ENCODE data around the gene ZIC4.
A peak's percentile ranks its signal among the peaks of the same experiment; 100 is the strongest.

ZIC4 gene

DNA sequence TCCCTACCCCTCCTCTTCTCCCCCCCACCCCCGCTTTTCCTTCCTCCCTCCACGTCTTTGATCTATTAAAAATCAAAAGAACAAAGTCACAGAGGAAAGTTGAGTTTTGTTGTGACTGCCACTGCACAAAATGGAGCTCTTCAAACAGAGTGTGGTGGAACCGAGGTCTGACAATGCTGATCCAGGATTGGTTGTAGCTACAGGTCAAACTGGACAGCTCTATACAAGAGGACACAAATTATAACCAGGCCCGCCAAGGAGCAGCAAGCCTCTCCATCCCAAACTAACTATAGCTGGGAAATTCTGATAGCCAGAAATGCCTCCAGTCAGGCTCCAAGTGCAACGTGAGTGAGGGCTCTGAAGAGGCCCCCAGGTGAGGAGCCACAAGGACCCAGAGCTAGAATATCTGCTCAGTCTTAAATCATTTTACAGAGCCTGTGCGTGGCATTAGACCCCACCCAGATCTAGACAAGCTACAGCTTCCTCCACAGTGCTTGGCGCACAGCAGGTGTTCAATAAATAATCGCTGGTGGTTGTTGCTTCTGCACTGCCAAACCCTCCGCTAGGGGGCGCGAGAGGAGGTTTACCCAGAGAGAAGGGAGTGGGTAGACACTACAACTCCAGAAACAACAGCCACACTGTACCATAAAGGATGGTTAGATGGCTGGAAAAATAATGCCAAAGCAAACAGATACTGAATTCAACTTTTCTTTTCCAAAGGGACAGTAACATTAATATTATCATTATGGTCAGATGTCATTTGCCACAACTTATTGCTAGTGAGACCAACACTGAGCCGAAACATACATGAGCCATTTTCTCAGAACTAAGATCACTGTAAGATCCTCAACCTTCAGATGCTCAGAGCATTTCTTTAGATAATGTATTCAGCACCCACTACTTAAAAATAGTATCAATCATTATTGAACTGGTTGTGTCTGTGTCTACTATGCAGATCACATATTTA lies 44.6 kb downstream of the ZIC4 start:
- no peak overlapping the region for H3K4ac ChIP-seq (ENCODE audit: low read depth, low read length)
- DNase-seq: peak; percentile 82
- H4K8ac ChIP-seq (ENCODE audit: low read depth, low read length): no peak overlapping the region
- H3K4me1 ChIP-seq (ENCODE audit: control insufficient read depth, low read depth, low read length): no peaks in the 10 kb centered on the region
- H3K18ac ChIP-seq (ENCODE audit: low read length): no peak overlapping the region
- H3K27me3 ChIP-seq (ENCODE audit: insufficient read depth, low read length, poor library complexity): peaks cover 59% of the 10 kb centered on the region
- no peak overlapping the region for H3K9ac ChIP-seq (ENCODE audit: low read length)
- H3K23ac ChIP-seq (ENCODE audit: low read length): no peak overlapping the region
- H2AK5ac ChIP-seq (ENCODE audit: low read length): no peak overlapping the region
- H3K4me2 ChIP-seq (ENCODE audit: low read length): no peak overlapping the region
- no peaks in the 10 kb centered on the region for H3K36me3 ChIP-seq (ENCODE audit: control insufficient read depth, insufficient read depth, low read length)
- H3K56ac ChIP-seq (ENCODE audit: low read length): no peak overlapping the region
- no CpG with 5 or more reads among the region's 12 CpGs for WGBS (ENCODE audit: extremely low coverage, insufficient coverage, low lambda C conversion rate)
- no peaks in the 10 kb centered on the region for H3K79me2 ChIP-seq (ENCODE audit: control insufficient read depth, insufficient read depth, low read length)
- H3K4me3 ChIP-seq (ENCODE audit: low read length): no peak overlapping the region
- H3K79me1 ChIP-seq (ENCODE audit: low read length): no peaks in the 10 kb centered on the region
- H2BK15ac ChIP-seq (replicated peaks; ENCODE audit: low read depth): no peak overlapping the region
- H3K27ac ChIP-seq (ENCODE audit: low read depth, low read length): no peak overlapping the region
- no peak overlapping the region for H2BK5ac ChIP-seq (ENCODE audit: low read length)
- H2BK120ac ChIP-seq (ENCODE audit: low read depth, low read length): no peak overlapping the region
- H4K5ac ChIP-seq (ENCODE audit: low read length): no peak overlapping the region

DNA sequence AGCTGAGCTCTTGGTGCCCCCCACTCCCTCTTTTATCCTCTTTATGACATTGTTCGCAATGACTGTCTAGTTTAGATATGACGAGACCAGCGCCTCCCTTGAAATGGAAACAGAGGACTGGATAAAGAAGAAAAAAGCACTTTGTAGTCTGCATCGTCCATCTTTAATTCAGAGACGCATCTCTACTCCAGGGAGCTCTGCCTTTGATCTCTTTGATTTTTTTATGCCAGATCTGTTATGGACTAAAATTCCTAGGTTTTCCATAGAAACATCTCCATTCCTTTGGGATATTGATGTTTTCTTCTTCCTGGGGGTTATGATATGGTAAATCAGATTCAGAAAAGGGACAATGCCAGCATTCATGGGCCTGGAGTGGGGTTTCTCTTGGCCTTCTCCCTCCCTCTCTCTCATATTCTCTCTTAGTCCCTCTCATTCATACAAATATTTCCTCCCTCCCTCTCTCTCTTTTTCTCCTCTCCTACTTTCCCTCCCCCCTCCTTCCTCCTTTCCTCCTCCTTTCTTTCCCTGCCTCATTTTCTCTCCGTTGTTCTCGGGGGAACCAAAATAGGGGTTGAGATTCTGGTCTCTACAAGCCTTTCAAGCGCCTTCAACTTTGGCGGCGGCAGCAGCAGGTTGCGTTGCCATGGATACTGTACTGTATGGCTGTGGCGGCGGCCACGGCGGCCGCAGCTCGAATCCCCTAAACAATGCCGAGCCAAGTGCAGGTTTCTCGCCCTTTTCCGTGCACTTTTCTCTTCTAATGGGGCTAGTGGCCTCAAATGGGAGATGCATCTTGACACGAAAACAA lies 45.5 kb downstream of the ZIC4 start:
- Histone ChIP-seq H2BK5ac (ENCODE audit: low read length) (no peak overlapping the region), H3K79me1 (ENCODE audit: low read length) (no peaks in the 10 kb centered on the region), H3K9ac (ENCODE audit: low read length) (no peak overlapping the region), H2AK5ac (ENCODE audit: low read length) (no peak overlapping the region), H3K36me3 (ENCODE audit: control insufficient read depth, insufficient read depth, low read length) (no peaks in the 10 kb centered on the region), H3K23ac (ENCODE audit: low read length) (no peak overlapping the region), H3K4me1 (ENCODE audit: control insufficient read depth, low read depth, low read length) (no peaks in the 10 kb centered on the region), H3K56ac (ENCODE audit: low read length) (no peak overlapping the region), H3K27ac (ENCODE audit: low read depth, low read length) (no peak overlapping the region), H3K4me2 (ENCODE audit: low read length) (no peak overlapping the region), H3K79me2 (ENCODE audit: control insufficient read depth, insufficient read depth, low read length) (no peaks in the 10 kb centered on the region), H3K4me3 (ENCODE audit: low read length) (no peak overlapping the region), H4K8ac (ENCODE audit: low read depth, low read length) (no peak overlapping the region), H3K27me3 (ENCODE audit: insufficient read depth, low read length, poor library complexity) (peaks cover 68% of the 10 kb centered on the region), H3K18ac (ENCODE audit: low read length) (no peak overlapping the region), H3K4ac (ENCODE audit: low read depth, low read length) (no peak overlapping the region), H2BK120ac (ENCODE audit: low read depth, low read length) (no peak overlapping the region), H2BK15ac (replicated peaks; ENCODE audit: low read depth) (no peak overlapping the region), H4K5ac (ENCODE audit: low read length) (no peak overlapping the region)
- no CpG with 5 or more reads among the region's 21 CpGs for WGBS (ENCODE audit: extremely low coverage, insufficient coverage, low lambda C conversion rate)
- no peak for DNase-seq

GRCh38 chr3:147360051-147360439 lies 46.3 kb downstream of the ZIC4 start:
- DNase-seq: no peak
- Histone ChIP-seq H2AK5ac (ENCODE audit: low read length) (no peak overlapping the region), H3K27ac (ENCODE audit: low read depth, low read length) (no peak overlapping the region), H2BK120ac (ENCODE audit: low read depth, low read length) (no peak overlapping the region), H3K4me3 (ENCODE audit: low read length) (no peak overlapping the region), H3K4ac (ENCODE audit: low read depth, low read length) (no peak overlapping the region), H4K8ac (ENCODE audit: low read depth, low read length) (no peak overlapping the region), H2BK5ac (ENCODE audit: low read length) (no peak overlapping the region), H3K36me3 (ENCODE audit: control insufficient read depth, insufficient read depth, low read length) (no peaks in the 10 kb centered on the region), H3K79me2 (ENCODE audit: control insufficient read depth, insufficient read depth, low read length) (no peaks in the 10 kb centered on the region), H3K79me1 (ENCODE audit: low read length) (no peaks in the 10 kb centered on the region), H3K4me2 (ENCODE audit: low read length) (no peak overlapping the region), H3K27me3 (ENCODE audit: insufficient read depth, low read length, poor library complexity) (peaks cover 71% of the 10 kb centered on the region), H3K9ac (ENCODE audit: low read length) (no peak overlapping the region), H4K5ac (ENCODE audit: low read length) (no peak overlapping the region), H2BK15ac (replicated peaks; ENCODE audit: low read depth) (no peak overlapping the region), H3K23ac (ENCODE audit: low read length) (no peak overlapping the region), H3K18ac (ENCODE audit: low read length) (no peak overlapping the region), H3K56ac (ENCODE audit: low read length) (no peak overlapping the region), H3K4me1 (ENCODE audit: control insufficient read depth, low read depth, low read length) (no peaks in the 10 kb centered on the region)
- WGBS (ENCODE audit: extremely low coverage, insufficient coverage, low lambda C conversion rate): no CpG with 5 or more reads among the region's 5 CpGs

- H3K4me1 ChIP-seq (ENCODE audit: control insufficient read depth, low read depth, low read length): no peaks in the 10 kb centered on the region
- H4K5ac ChIP-seq (ENCODE audit: low read length): no peak overlapping the region
- no peaks in the 10 kb centered on the region for H3K79me2 ChIP-seq (ENCODE audit: control insufficient read depth, insufficient read depth, low read length)
- H3K18ac ChIP-seq (ENCODE audit: low read length): no peak overlapping the region
- H2AK5ac ChIP-seq (ENCODE audit: low read length): no peak overlapping the region
- H3K4me2 ChIP-seq (ENCODE audit: low read length): no peak overlapping the region
- H2BK120ac ChIP-seq (ENCODE audit: low read depth, low read length): no peak overlapping the region
- no peak overlapping the region for H3K9ac ChIP-seq (ENCODE audit: low read length)
- H2BK15ac ChIP-seq (replicated peaks; ENCODE audit: low read depth): no peak overlapping the region
- H3K27ac ChIP-seq (ENCODE audit: low read depth, low read length): no peak overlapping the region
- H3K4ac ChIP-seq (ENCODE audit: low read depth, low read length): no peak overlapping the region
- no peaks in the 10 kb centered on the region for H3K36me3 ChIP-seq (ENCODE audit: control insufficient read depth, insufficient read depth, low read length)
- H3K27me3 ChIP-seq (ENCODE audit: insufficient read depth, low read length, poor library complexity): peaks cover 70% of the 10 kb centered on the region
- DNase-seq: no peak
- no peaks in the 10 kb centered on the region for H3K79me1 ChIP-seq (ENCODE audit: low read length)
- no peak overlapping the region for H3K56ac ChIP-seq (ENCODE audit: low read length)
- no peak overlapping the region for H3K4me3 ChIP-seq (ENCODE audit: low read length)
- no peak overlapping the region for H2BK5ac ChIP-seq (ENCODE audit: low read length)
- no CpG with 5 or more reads among the region's 45 CpGs for WGBS (ENCODE audit: extremely low coverage, insufficient coverage, low lambda C conversion rate)
- H4K8ac ChIP-seq (ENCODE audit: low read depth, low read length): no peak overlapping the region
- H3K23ac ChIP-seq (ENCODE audit: low read length): no peak overlapping the region
Measured at GRCh38 chr3:147359177-147360050, 46.9 kb downstream of the ZIC4 start.

- H3K79me2 ChIP-seq (ENCODE audit: control insufficient read depth, insufficient read depth, low read length): no peaks in the 10 kb centered on the region
- H3K79me1 ChIP-seq (ENCODE audit: low read length): no peaks in the 10 kb centered on the region
- no peak overlapping the region for H3K4me3 ChIP-seq (ENCODE audit: low read length)
- H2BK5ac ChIP-seq (ENCODE audit: low read length): no peak overlapping the region
- peak overlapping the region; percentile 7 for H3K23ac ChIP-seq (ENCODE audit: low read length)
- DNase-seq: no peak
- no peak overlapping the region for H3K9ac ChIP-seq (ENCODE audit: low read length)
- H3K36me3 ChIP-seq (ENCODE audit: control insufficient read depth, insufficient read depth, low read length): no peaks in the 10 kb centered on the region
- WGBS (ENCODE audit: extremely low coverage, insufficient coverage, low lambda C conversion rate): no CpG with 5 or more reads among the region's 9 CpGs
- H2BK15ac ChIP-seq (replicated peaks; ENCODE audit: low read depth): no peak overlapping the region
- no peak overlapping the region for H2BK120ac ChIP-seq (ENCODE audit: low read depth, low read length)
- H2AK5ac ChIP-seq (ENCODE audit: low read length): no peak overlapping the region
- no peak overlapping the region for H4K5ac ChIP-seq (ENCODE audit: low read length)
- H3K27me3 ChIP-seq (ENCODE audit: insufficient read depth, low read length, poor library complexity): peaks cover 70% of the 10 kb centered on the region
- H3K4me1 ChIP-seq (ENCODE audit: control insufficient read depth, low read depth, low read length): no peaks in the 10 kb centered on the region
- H3K27ac ChIP-seq (ENCODE audit: low read depth, low read length): no peak overlapping the region
- no peak overlapping the region for H3K4ac ChIP-seq (ENCODE audit: low read depth, low read length)
- H3K4me2 ChIP-seq (ENCODE audit: low read length): no peak overlapping the region
- no peak overlapping the region for H4K8ac ChIP-seq (ENCODE audit: low read depth, low read length)
- H3K56ac ChIP-seq (ENCODE audit: low read length): no peak overlapping the region
- H3K18ac ChIP-seq (ENCODE audit: low read length): no peak overlapping the region
Measured at GRCh38 chr3:147358144-147358992, 48.0 kb downstream of the ZIC4 start.

Measured in mesendoderm (in vitro differentiated cells).